Thyroid gland (tissue), 4 donors: ENCODE data around the gene C20orf173. TPM values are rescaled to one million over a fixed set of nuclear protein-coding genes. Genes with fewer than 3 reads are reported as not detected.

ENCODE experiments used
- DNase-seq, 2 donors: peaks; one replicate each; pipeline ENCODE4 v3.0.0-alpha.2; 2019
- H3K27ac ChIP-seq, 3 donors: fragments of 200-600 bp; sonication (generic); 1 replicate in 2 of 3; 2 replicates in 1 of 3; pipeline ENCODE4 v1.5.1; 2016 to 2019; ENCODE audit warnings: mild to moderate bottlenecking in 1 of 3, moderate library complexity in 1 of 3
- H3K27me3 ChIP-seq: fragments of 200-600 bp; sonication (generic); one replicate; pipeline ENCODE4 v1.5.1; 2019
- H3K36me3 ChIP-seq, 2 donors: fragments of 200-600 bp; sonication (generic); one replicate each; pipeline ENCODE4 v1.5.1; 2016 to 2019
- H3K4me1 ChIP-seq, 2 donors: fragments of 200-600 bp; sonication (generic); one replicate each; pipeline ENCODE4 v1.5.1; 2017 to 2019
- H3K4me3 ChIP-seq, 3 donors: fragments of 200-600 bp; sonication (generic); replicated peaks in 1 of 3; 1 replicate in 2 of 3; 2 replicates in 1 of 3; pipeline ENCODE4 v1.5.1; 2016; ENCODE audit warnings: mild to moderate bottlenecking in 1 of 3
- H3K9me3 ChIP-seq: fragments of 200-600 bp; sonication (generic); one replicate; pipeline ENCODE4 v1.5.1; 2017
- POLR2A ChIP-seq, 2 donors: fragments of 450-650 bp; IDR thresholded peaks; one replicate each; pipeline ENCODE4 v1.6.1; 2017; ENCODE audit warnings: antibody characterized with exemption in 2 of 2, mild to moderate bottlenecking in 2 of 2, moderate library complexity in 1 of 2
- WGBS, 2 donors: methylation state at CpG; one replicate each; pipeline ENCODE4 v1.1.5; 2017; 5-methylcytosine and 5-hydroxymethylcytosine counted together
- intact Hi-C: fragments of 100-400 bp; cut with DNase I; formaldehyde crosslinking; loops from one replicate; pipeline ENCODE4 v1.15.1; 2023
- total RNA-seq, 4 donors: library from RNA; depleted of rRNA; stranded (reverse); fragments of >200 nt; gene quantifications; one replicate each; pipeline ENCODE4 v1.2.3, GENCODE V29; 2016
- TF ChIP-seq, protein P1 (sequence below), 6 experiments: fragments of 200-600 bp in 3 of 6; fragments of 450-650 bp in 3 of 6; sonication (generic) in 3 of 6; IDR thresholded peaks; one replicate each; pipeline ENCODE4 v1.5.1; 2016 to 2019; ENCODE audit warnings: antibody characterized with exemption in 6 of 6, mild to moderate bottlenecking in 2 of 6, inconsistent platforms in 1 of 6, moderate library complexity in 1 of 6

Gene C20orf173
- total RNA-seq, 4 donors from 2014 or later, result not detected

GRCh38 chr20:35510951-35511735, 18.3 kb downstream of the C20orf173 start:
- intact Hi-C loops, result no loop called here
- no peak overlapping the region for H3K4me3 ChIP-seq
- no peaks in the 10 kb centered on the region for H3K27me3 ChIP-seq
- DNase-seq, result no peak
- no peaks in the 10 kb centered on the region for H3K4me1 ChIP-seq
- H3K36me3 ChIP-seq, result peaks cover 6 to 35% of the 10 kb centered on the region in 2 donors
- TF ChIP-seq POLR2A (IDR thresholded peaks at IDR 0.05), result no peak
- TF ChIP-seq, protein P1, sequence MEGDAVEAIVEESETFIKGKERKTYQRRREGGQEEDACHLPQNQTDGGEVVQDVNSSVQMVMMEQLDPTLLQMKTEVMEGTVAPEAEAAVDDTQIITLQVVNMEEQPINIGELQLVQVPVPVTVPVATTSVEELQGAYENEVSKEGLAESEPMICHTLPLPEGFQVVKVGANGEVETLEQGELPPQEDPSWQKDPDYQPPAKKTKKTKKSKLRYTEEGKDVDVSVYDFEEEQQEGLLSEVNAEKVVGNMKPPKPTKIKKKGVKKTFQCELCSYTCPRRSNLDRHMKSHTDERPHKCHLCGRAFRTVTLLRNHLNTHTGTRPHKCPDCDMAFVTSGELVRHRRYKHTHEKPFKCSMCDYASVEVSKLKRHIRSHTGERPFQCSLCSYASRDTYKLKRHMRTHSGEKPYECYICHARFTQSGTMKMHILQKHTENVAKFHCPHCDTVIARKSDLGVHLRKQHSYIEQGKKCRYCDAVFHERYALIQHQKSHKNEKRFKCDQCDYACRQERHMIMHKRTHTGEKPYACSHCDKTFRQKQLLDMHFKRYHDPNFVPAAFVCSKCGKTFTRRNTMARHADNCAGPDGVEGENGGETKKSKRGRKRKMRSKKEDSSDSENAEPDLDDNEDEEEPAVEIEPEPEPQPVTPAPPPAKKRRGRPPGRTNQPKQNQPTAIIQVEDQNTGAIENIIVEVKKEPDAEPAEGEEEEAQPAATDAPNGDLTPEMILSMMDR (IDR thresholded peaks at IDR 0.05), result no peak
- no peaks in the 10 kb centered on the region for H3K9me3 ChIP-seq
- H3K27ac ChIP-seq, result no peak overlapping the region
- WGBS, 2 donors, result 79 to 81% methylated on average over 6 to 12 of the region's 12 CpGs

DNA sequence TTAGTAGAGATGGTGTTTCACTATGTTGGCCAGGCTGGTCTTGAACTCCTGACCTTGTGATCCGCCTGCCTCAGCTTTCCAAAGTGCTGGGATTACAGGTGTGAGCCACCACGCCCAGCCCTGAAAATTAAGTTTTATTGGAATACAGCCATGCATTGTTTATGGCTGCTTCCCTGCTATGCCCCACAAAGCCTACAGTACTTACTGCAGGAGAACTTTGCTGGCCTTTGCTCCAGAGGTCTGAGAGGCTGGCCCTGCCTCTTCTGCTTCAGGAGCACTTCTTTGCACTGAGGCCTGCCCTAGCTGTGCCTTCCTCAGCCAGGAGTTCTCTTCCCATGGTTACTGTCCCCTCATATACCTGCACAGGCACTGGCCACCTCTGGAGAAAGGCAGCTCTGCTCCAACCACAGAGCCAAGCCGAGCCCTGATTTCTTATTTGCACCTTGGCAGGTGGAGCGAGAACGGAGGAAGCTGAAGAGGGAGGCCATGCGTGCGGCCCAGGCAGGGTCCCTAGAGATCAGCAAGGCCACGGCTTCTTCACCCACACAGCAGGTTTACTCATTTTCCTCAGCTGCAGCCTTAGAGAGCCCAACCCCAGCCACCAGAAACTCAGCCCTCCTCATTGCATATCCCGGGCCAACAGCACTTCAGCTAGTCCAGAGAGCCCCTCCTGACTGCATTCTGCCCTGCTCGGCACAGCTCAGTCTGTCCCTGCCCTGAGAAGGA, 20.8 kb downstream of the C20orf173 start:
- WGBS, 2 donors, result 93 to 96% methylated on average over 6 to 10 of the region's 10 CpGs
- Histone ChIP-seq H3K4me3 (no peak overlapping the region), H3K36me3 (peaks cover 16 to 42% of the 10 kb centered on the region in 2 donors), H3K27ac (no peak overlapping the region), H3K4me1 (no peaks in the 10 kb centered on the region), H3K27me3 (no peaks in the 10 kb centered on the region), H3K9me3 (no peaks in the 10 kb centered on the region)
- DNase-seq, result no peak
- intact Hi-C loops, result no loop called here
- TF ChIP-seq, protein P1 (IDR thresholded peaks at IDR 0.05), result no peak
- TF ChIP-seq POLR2A (IDR thresholded peaks at IDR 0.05), result no peak

DNA sequence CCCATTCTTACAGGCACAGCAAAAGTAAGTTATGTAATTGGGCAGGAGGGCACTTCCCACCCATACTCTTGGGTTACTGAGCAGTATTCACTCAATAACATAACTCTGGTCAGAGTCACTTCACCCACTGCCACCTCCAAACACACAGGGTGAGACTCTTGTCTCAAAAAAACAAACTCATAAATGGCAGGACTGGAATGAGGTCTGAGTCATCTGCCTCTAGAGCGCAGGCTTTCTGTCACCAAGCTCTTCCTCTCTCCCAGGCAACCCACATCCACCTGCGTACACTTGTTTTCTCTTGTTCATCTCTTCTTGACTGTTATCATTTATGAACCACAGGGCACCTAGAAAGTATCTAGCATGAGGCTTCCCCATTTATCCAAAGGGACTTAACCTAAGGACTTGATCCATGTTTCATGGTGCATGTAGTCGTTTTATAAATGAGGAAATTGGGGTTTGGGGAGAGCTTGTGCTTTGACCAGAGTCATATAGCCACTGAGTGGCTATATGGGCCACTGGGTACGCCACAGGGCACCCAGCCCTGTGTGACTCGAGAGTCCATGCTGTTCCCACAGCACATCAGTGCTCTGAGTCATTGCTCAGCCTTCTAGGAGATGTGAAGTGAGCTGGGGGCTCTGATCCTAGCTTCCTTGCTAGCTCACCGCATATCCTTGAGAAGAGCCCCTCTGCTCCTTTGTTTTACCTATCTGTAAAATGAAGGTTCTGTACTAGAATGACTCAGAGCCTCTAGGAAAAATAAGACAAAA, 22.4 kb downstream of the C20orf173 start:
- H3K27me3 ChIP-seq, result no peaks in the 10 kb centered on the region
- H3K27ac ChIP-seq, result no peak overlapping the region
- H3K4me1 ChIP-seq, result no peaks in the 10 kb centered on the region
- peaks cover 32 to 56% of the 10 kb centered on the region in 2 donors for H3K36me3 ChIP-seq
- intact Hi-C loops, result no loop called here
- TF ChIP-seq POLR2A (IDR thresholded peaks at IDR 0.05), result no peak
- TF ChIP-seq, protein P1 (IDR thresholded peaks at IDR 0.05), result no peak
- 94 to 97% methylated on average over 6 of the region's 6 CpGs for WGBS, 2 donors
- H3K9me3 ChIP-seq, result no peaks in the 10 kb centered on the region
- no peak overlapping the region for H3K4me3 ChIP-seq
- DNase-seq, result no peak

DNA sequence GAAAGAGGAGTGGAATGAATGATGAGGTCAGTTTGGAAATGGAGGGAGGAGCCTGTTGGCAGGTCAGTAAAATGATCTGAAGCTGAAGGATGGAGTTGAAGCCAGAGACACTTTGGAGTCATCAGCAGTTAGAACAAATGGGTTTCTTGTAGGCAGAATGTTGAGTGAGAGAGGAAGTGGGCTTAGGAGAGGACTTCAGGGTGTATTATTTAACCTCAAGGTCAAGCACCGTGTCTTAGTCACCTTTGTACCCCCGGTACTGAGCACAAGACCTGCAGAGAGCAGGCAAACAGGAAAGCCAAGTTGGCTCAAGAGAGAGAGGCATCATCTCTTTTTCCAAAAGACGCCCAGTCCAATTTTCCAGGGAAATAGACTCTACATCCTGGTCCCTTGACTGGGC, 23.3 kb downstream of the C20orf173 start:
- no peak overlapping the region for H3K4me3 ChIP-seq
- intact Hi-C loops, result no loop called here
- WGBS, 2 donors, result 67 to 86% methylated on average over 3 of the region's 3 CpGs
- no peaks in the 10 kb centered on the region for H3K27me3 ChIP-seq
- DNase-seq, result no peak
- no peaks in the 10 kb centered on the region for H3K4me1 ChIP-seq
- no peaks in the 10 kb centered on the region for H3K9me3 ChIP-seq
- H3K36me3 ChIP-seq, result peaks cover 33 to 52% of the 10 kb centered on the region in 2 donors
- no peak overlapping the region for H3K27ac ChIP-seq
- TF ChIP-seq POLR2A (IDR thresholded peaks at IDR 0.05), result no peak
- TF ChIP-seq, protein P1 (IDR thresholded peaks at IDR 0.05), result no peak
